PC-3 (cell line): ENCODE measurements around the gene PLXNB2. TPM values are rescaled to one million over a fixed set of nuclear protein-coding genes. Genes with fewer than 3 reads are reported as not detected.

ENCODE experiments used
- ATAC-seq: fragments of 200-7000 bp; cut with Tn5 transposase; 2 replicates; pipeline ENCODE4 v1.9.1; 2020; ENCODE audit warnings: mild to moderate bottlenecking, moderate library complexity
- BruUV-seq: library from RNA; stranded (reverse); fragments of 400-500 nt; replicated peaks from 2 replicates; lab custom pipeline; 2021; lab: Mats Ljungman, UMichigan
- CTCF ChIA-PET: fragments of 300-600 bp; sonication (Branson Sonifier 250); formaldehyde crosslinking; loops from one replicate; lab custom pipeline; 2022; ENCODE audit warnings: antibody characterized with exemption; lab: Charles Lee
- POLR2A ChIA-PET: fragments of 300-600 bp; sonication (Branson Sonifier 250); formaldehyde crosslinking; loops from one replicate; lab custom pipeline; 2022; ENCODE audit warnings: antibody characterized with exemption; ENCODE audit not compliant: unreplicated experiment; lab: Charles Lee
- DNase-seq: peaks from one replicate; pipeline ENCODE4 v3.0.0-alpha.2; 2015
- H2AFZ ChIP-seq: fragments of 300-600 bp; sonication (generic); 2 replicates; pipeline ENCODE4 v1.6.0; 2016; ENCODE audit warnings: antibody characterized with exemption, low read length
- H3F3A ChIP-seq: fragments of 300-600 bp; sonication (generic); one replicate; pipeline ENCODE4 v1.6.0; 2017; ENCODE audit warnings: antibody characterized with exemption, low read length, control low read depth, mild to moderate bottlenecking; ENCODE audit not compliant: unreplicated experiment
- H3K27ac ChIP-seq: fragments of 300-600 bp; sonication (generic); 2 replicates; pipeline ENCODE4 v1.5.1; 2016; ENCODE audit warnings: mild to moderate bottlenecking, low read length
- H3K27me3 ChIP-seq: fragments of 300-600 bp; sonication (generic); 2 replicates; pipeline ENCODE4 v1.6.1; 2016; ENCODE audit warnings: low read length, mixed read lengths
- H3K36me3 ChIP-seq: fragments of 300-600 bp; sonication (generic); 2 replicates; pipeline ENCODE4 v1.6.1; 2016; ENCODE audit warnings: low read depth, mixed run types, low read length, mixed read lengths
- H3K4me1 ChIP-seq: fragments of 300-600 bp; sonication (generic); 2 replicates; pipeline ENCODE4 v1.5.1; 2016; ENCODE audit warnings: low read length; ENCODE audit not compliant: insufficient read depth
- H3K4me2 ChIP-seq: fragments of 300-600 bp; sonication (generic); 2 replicates; pipeline ENCODE4 v1.6.0; 2016; ENCODE audit warnings: low read length
- H3K4me3 ChIP-seq: fragments of 300-600 bp; sonication (generic); 2 replicates; pipeline ENCODE4 v1.5.1; 2016; ENCODE audit warnings: mild to moderate bottlenecking, low read length, mixed read lengths
- H3K79me2 ChIP-seq: fragments of 300-600 bp; sonication (generic); 2 replicates; pipeline ENCODE4 v1.6.1; 2017; ENCODE audit warnings: low read length, mixed read lengths
- H3K9ac ChIP-seq: fragments of 300-600 bp; sonication (generic); 2 replicates; pipeline ENCODE4 v1.6.0; 2016; ENCODE audit warnings: mild to moderate bottlenecking, low read length
- H3K9me2 ChIP-seq: fragments of 300-600 bp; sonication (generic); replicated peaks from 2 replicates; pipeline ENCODE4 v1.6.1; 2016; ENCODE audit warnings: mixed run types, low read length, mixed read lengths
- H3K9me3 ChIP-seq: fragments of 300-600 bp; sonication (generic); 2 replicates; pipeline ENCODE4 v1.6.1; 2016; ENCODE audit warnings: low read length, mixed read lengths
- H4K20me1 ChIP-seq: fragments of 300-600 bp; sonication (generic); 2 replicates; pipeline ENCODE4 v1.6.1; 2016; ENCODE audit warnings: low read length, mixed read lengths
- EZH2 ChIP-seq: fragments of 300-600 bp; sonication (generic); IDR thresholded peaks from one replicate; pipeline ENCODE4 v1.6.1; 2017; ENCODE audit warnings: antibody characterized with exemption, mild to moderate bottlenecking, low read length; ENCODE audit not compliant: unreplicated experiment
- EZH2phosphoT487 ChIP-seq: fragments of 300-600 bp; sonication (generic); IDR thresholded peaks from 2 replicates; pipeline ENCODE4 v1.6.1; 2018; ENCODE audit warnings: mild to moderate bottlenecking, antibody characterized with exemption, low read length, borderline replicate concordance
- intact Hi-C: fragments of 100-400 bp; cut with micrococcal nuclease; formaldehyde crosslinking; loops from 2 replicates; pipeline ENCODE4 v1.9.0; 2023
- total RNA-seq: library from RNA; depleted of rRNA; stranded (reverse); fragments of >200 nt; gene quantifications from 2 replicates; pipeline ENCODE4 v1.2.3, GENCODE V29; 2014
- TF ChIP-seq, protein P1 (sequence below): fragments of 300-600 bp; sonication (generic); conservative IDR thresholded peaks from 2 replicates; pipeline ENCODE4 v1.5.1; 2017; ENCODE audit warnings: antibody characterized with exemption, low read depth, mild to moderate bottlenecking, low read length

Gene PLXNB2
- total RNA-seq, 1 experiment from 2014 or later, result 68.2 TPM

DNA sequence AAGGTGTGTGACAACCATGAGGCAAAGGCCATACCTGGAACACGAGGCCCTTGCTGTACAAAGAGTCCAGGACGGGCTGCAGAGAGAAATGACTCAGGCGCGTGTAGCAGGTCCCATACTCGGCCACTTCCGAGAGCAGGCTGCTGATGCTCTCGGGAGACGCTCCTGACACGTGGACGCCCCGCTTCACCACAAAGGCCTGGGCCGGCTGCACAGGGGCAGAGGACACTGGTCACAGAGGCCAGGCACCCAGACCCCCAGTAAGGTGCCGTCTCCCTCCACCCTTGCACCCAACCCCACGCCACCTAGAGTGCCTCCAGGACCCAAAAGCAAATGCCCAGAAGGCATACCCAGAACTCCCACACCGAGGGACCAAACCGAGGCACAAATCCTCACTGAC lies 78.1 kb downstream of the PLXNB2 start:
- no peak overlapping the region for H3K9ac ChIP-seq
- CTCF ChIA-PET, result no interaction called here
- no peak overlapping the region for H3K4me3 ChIP-seq
- H3K27me3 ChIP-seq, result no peaks in the 10 kb centered on the region
- no peaks in the 10 kb centered on the region for H3K9me2 ChIP-seq
- no peaks in the 10 kb centered on the region for H3F3A ChIP-seq
- H3K9me3 ChIP-seq, result no peaks in the 10 kb centered on the region
- POLR2A ChIA-PET, result no interaction called here
- H2AFZ ChIP-seq, result no peak overlapping the region
- no TSS peak for BruUV-seq
- H4K20me1 ChIP-seq, result no peaks in the 10 kb centered on the region
- no peaks in the 10 kb centered on the region for H3K36me3 ChIP-seq
- H3K27ac ChIP-seq, result no peak overlapping the region
- no peak overlapping the region for H3K4me2 ChIP-seq
- DNase-seq, result no peak
- no peaks in the 10 kb centered on the region for H3K79me2 ChIP-seq
- intact Hi-C loops, result no loop called here
- TF ChIP-seq EZH2phosphoT487, result no peak
- no peak for TF ChIP-seq EZH2
- TF ChIP-seq, protein P1, sequence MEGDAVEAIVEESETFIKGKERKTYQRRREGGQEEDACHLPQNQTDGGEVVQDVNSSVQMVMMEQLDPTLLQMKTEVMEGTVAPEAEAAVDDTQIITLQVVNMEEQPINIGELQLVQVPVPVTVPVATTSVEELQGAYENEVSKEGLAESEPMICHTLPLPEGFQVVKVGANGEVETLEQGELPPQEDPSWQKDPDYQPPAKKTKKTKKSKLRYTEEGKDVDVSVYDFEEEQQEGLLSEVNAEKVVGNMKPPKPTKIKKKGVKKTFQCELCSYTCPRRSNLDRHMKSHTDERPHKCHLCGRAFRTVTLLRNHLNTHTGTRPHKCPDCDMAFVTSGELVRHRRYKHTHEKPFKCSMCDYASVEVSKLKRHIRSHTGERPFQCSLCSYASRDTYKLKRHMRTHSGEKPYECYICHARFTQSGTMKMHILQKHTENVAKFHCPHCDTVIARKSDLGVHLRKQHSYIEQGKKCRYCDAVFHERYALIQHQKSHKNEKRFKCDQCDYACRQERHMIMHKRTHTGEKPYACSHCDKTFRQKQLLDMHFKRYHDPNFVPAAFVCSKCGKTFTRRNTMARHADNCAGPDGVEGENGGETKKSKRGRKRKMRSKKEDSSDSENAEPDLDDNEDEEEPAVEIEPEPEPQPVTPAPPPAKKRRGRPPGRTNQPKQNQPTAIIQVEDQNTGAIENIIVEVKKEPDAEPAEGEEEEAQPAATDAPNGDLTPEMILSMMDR, result no peak
- no peak for ATAC-seq
- no peaks in the 10 kb centered on the region for H3K4me1 ChIP-seq

DNA sequence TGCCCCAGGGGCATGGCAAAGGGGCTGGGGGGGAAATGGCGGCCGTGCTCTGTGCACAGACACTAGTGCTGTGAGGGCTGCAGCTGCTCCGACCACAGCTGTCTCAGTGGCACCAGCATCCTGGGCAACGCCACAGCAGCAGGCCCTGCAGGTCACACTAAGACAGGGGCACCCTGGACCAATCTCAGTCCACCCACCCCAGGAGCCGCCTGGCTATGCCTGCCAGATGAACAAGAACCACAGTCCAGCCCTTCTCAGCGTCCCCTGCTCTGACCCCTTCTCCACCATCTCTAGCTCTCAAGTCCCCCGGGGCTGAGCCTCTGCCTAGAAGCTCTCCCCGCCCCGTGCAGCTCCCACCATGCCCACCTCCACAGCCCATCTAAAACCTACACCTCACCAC lies 79.1 kb downstream of the PLXNB2 start:
- no TSS peak for BruUV-seq
- Histone ChIP-seq H3K27me3 (no peaks in the 10 kb centered on the region), H2AFZ (no peak overlapping the region), H3F3A (no peaks in the 10 kb centered on the region), H3K9ac (no peak overlapping the region), H3K36me3 (no peaks in the 10 kb centered on the region), H3K27ac (no peak overlapping the region), H4K20me1 (no peaks in the 10 kb centered on the region), H3K9me3 (no peaks in the 10 kb centered on the region), H3K9me2 (no peaks in the 10 kb centered on the region), H3K79me2 (no peaks in the 10 kb centered on the region), H3K4me1 (no peaks in the 10 kb centered on the region), H3K4me2 (no peak overlapping the region), H3K4me3 (no peak overlapping the region)
- TF ChIP-seq EZH2 (no peak), EZH2phosphoT487 (no peak)
- TF ChIP-seq, protein P1, result no peak
- ATAC-seq (no peak), DNase-seq (no peak)
- intact Hi-C loops, result no loop called here
- CTCF ChIA-PET, result no interaction called here
- POLR2A ChIA-PET, result no interaction called here

DNA sequence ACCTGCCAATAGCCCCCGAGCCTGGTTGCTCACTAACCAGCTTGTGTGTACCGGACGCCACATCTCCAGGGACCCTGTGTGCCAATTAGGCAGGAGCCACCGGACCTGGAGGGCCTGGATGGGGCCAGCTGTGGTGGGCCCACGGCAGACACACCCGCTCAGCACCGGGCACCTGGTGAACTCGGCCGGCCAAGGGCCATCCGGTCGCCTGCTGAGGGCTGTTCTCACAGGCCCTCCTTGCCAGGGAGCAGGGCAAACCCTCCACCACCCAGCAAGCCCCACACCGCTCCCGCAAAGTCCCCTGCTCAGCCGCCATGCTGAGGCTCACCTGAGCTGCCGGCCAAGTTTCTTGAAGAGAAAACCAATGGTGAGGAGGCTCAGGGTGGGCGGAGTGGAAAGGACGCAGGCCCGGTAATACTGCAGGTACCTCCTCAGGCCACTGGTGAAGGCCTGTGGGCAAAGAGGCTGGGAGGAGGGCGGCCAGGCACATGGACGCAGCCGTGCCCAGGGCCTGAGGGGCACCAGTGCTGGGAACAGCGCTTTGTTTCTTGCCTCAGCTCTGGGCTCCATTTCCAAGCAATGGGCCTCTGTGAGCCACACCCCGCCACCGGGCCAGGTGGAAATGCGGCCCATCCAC lies 79.7 kb downstream of the PLXNB2 start:
- no peak for ATAC-seq
- ChIA-PET CTCF (no interaction called here), POLR2A (no interaction called here)

More for the DNA sequence above, 79.7 kb downstream of the PLXNB2 start:
- no peak overlapping the region for H3K9ac ChIP-seq
- no peaks in the 10 kb centered on the region for H3K4me1 ChIP-seq
- no peaks in the 10 kb centered on the region for H3K27me3 ChIP-seq
- intact Hi-C loops, result no loop called here
- H3K36me3 ChIP-seq, result no peaks in the 10 kb centered on the region
- no peaks in the 10 kb centered on the region for H4K20me1 ChIP-seq
- no TSS peak for BruUV-seq
- no peaks in the 10 kb centered on the region for H3K9me2 ChIP-seq
- H3K79me2 ChIP-seq, result no peaks in the 10 kb centered on the region
- H3K4me2 ChIP-seq, result no peak overlapping the region
- TF ChIP-seq, protein P1, result no peak
- TF ChIP-seq EZH2 (no peak), EZH2phosphoT487 (no peak)
- H3K4me3 ChIP-seq, result no peak overlapping the region
- H3K27ac ChIP-seq, result no peak overlapping the region
- DNase-seq, result no peak
- H3F3A ChIP-seq, result no peaks in the 10 kb centered on the region
- H3K9me3 ChIP-seq, result no peaks in the 10 kb centered on the region
- H2AFZ ChIP-seq, result no peak overlapping the region
